Amygdala (tissue), 56 donors: Measurements from ENCODE around the gene CMSS1.

Experiments used
- DNase-seq, 56 donors: peaks; one replicate each; lab custom pipeline; 2025; lab: John Stamatoyannopoulos, UW

The CMSS1 gene

GRCh38 chr3:99850608-99851007, 32.9 kb downstream of the CMSS1 start:
- DNase-seq = no peak

GRCh38 chr3:99851955-99852354, 34.3 kb downstream of the CMSS1 start:
- DNase-seq = no peak

DNA sequence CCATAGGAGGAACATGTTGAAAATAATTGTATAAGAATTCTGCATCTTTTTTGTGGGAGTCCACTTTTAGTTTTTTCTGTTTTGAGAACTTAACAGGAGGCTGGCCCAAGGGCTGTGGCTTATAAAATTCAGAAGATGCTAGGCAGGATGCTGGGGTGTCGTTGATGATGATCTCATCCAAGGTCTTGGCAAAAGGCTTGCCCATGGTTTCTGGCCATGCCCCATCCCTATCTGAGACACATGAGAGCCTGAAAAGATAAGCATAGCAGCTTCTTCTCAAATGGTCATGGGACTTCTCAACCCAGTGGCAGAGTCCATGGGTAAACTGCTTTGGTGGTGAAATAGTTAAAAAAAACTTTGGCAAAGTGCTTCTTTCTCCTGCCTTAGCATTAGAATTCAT, 35.2 kb downstream of the CMSS1 start:
- DNase-seq = no peak

GRCh38 chr3:99854756-99855298, 37.2 kb downstream of the CMSS1 start:
- no peak for DNase-seq

- no peak for DNase-seq
These were observed 38.2 kb downstream of the CMSS1 start for GRCh38 chr3:99855900-99856299.

- no peak for DNase-seq
These were observed 39.0 kb downstream of the CMSS1 start for GRCh38 chr3:99856437-99857220.

- no peak for DNase-seq
These were observed 39.6 kb downstream of the CMSS1 start for GRCh38 chr3:99857278-99857677.

DNA sequence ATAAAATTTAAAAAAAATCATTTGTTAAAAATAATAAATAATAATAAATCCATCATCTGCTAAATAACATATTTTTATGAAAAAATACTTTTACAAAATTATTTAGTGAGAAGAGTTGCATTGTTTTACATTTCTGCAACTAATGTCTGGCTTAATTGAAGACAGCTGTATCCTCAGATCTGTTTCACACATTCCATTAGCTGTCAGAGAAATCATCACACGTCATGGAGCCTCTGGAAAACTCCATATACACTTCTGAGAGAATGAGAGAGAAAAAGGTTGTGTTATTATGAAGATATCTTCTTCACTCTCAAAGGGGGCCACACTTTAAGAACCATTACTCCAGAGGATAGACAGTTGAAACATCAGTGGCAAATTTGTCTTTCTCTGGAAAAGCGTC, 40.8 kb downstream of the CMSS1 start:
- no peak for DNase-seq

- no peak for DNase-seq
These were observed 42.2 kb downstream of the CMSS1 start for GRCh38 chr3:99859825-99860224.

DNA sequence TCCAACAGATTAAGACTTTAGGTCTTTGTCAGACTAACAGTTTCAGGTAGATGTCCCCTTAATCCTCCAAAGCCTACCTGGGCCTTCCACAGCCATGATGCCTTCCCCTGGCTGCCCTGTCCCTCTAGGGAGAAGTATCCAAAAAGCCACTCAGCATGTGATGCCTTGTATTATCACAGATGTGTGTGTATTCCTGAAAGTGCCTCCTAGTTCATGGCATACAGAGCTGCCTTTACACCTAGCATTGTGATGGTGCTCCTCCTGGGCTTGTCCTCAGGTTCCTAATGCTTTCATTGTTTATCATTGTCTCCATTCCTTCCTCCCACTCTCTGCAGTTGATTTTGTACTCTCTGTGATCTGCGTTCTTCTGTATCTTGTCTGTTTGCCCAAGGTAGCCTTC, 43.6 kb downstream of the CMSS1 start:
- no peak for DNase-seq

- no peak for DNase-seq
These were observed 44.5 kb downstream of the CMSS1 start for GRCh38 chr3:99862208-99862607.

DNA sequence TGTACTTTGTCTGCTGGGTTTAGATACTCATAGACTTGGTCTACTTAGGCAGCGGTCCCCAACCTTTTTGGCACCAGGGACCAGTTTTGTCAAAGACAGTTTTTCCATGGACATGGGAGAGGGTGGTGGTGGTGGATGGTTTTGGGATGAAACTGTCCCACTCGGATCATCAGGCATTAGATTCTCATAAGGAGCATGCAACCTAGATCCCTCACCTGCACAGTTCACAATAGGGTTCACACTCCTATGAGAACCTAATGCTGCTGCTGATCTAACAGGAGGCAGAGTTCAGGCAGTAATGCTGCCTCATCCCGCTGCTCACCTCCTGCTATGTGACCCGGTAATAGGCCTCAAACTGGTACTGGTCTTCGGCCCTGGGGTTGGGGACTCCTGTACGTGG, 45.3 kb downstream of the CMSS1 start:
- no peak for DNase-seq

DNA sequence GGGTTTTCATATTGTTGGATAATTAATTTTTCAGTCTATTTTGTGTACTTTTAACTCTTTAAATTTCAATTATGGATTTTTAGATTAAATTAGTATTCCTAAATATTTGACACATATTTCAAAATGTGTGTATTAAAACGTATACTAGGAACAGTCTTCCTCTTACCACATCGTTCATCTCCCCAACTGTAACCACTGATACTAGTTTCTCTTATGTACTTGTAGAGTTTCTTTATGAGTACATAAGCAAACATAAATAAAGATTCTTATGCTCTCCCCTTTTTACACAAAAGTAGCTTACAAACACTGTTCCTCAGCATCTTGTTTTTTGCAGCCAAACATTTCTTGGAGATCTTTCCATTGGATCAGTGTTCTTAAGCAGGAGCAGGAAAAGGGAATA, 45.9 kb downstream of the CMSS1 start:
- DNase-seq = no peak

DNA sequence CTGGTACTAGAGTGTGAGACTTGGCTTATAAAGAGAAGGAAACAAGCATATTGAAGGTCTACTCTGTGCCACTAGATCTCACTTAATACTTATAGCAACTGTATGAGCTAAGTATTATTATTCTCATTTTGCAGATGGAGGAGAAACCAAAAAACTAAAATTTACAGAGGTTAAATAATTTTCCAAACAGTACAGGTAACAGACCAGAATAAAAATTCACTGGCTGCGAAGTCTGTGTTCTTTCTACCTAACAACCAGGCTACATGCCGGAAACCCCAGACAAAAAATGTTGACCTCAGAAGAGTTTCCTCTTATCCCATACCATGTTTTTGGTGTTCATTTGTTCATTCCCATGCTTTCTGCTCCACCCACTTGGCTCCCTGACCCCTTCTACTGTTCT, 46.6 kb downstream of the CMSS1 start:
- no peak for DNase-seq

DNA sequence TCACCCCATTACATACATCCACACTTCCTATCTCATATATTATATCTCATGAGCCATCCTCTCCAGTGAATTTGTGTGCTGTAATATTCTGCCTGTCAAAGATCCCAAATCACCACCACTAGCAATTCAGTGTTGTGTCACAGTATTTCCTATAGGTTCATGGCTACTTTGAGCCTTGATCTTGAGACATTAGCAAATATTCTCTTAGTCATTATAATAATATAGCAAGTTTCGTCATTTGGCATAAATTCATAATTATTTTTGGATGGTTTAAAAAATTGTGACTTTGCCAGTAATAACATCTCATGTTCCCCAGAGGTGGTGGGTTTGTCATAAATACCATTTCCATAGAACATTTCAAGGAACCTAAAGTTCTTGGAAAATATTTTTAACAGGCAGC, 47.7 kb downstream of the CMSS1 start:
- no peak for DNase-seq

- no peak for DNase-seq
These were observed 48.6 kb downstream of the CMSS1 start for GRCh38 chr3:99866261-99866761.

DNA sequence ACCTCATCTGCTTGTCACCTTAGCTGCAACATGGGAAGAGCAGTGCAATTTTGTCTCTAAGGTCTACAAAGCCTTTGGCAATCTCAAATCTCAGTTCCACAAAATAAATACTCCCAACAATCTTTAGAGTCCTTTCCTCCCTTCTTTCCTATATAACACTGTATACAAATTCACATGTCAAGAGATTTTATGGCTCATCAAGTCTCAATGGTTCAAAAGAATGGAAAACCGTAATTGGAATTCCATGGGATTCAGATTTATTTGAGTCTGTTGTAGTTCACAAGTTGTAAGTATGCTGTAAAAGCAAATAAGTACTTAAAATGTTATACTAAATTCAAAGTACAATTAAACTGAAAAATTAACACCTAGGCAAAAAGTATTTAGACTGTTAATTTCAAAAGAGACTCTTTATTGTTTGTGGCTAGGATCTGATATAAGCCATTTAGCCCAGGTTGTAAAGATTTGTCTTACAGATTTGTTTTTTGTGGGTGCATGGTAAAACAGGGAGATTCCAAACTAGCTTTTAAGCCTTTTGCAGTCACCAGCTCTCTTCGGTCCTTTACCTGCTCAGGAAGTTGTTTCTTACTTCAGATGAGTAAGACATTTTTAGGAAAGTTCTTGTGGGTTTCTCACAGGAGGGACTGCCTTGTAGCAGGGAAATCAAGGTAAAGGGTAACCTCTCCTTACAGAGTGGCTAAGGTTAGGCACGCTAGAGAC, 50.1 kb downstream of the CMSS1 start:
- DNase-seq = no peak

GRCh38 chr3:99868311-99868646, 50.6 kb downstream of the CMSS1 start:
- peak in 2 of 56 donors; percentile 4 to 8 for DNase-seq

- no peak for DNase-seq
These were observed 52.0 kb downstream of the CMSS1 start for GRCh38 chr3:99869621-99870020.

GRCh38 chr3:99870712-99871111, 53.0 kb downstream of the CMSS1 start:
- no peak for DNase-seq

GRCh38 chr3:99871231-99872045, 53.8 kb downstream of the CMSS1 start:
- DNase-seq = no peak
